ENCODE results near the gene EXTL2. TPM values are rescaled to one million over a fixed set of nuclear protein-coding genes. Genes with fewer than 3 reads are reported as not detected.
"Not testable (repeated sequence)": the region's sequence is repeated elsewhere in the genome, so short reads cannot be mapped to it uniquely, and the experiment has no call there.

Gene EXTL2
- polyA plus RNA-seq, 1 donor, result 24.3 TPM

GRCh38 chr1:100862591-100862990 lies 32.1 kb downstream of the EXTL2 start:
- no peaks in the 10 kb centered on the region for H3K9me3 ChIP-seq (ENCODE audit: control insufficient read depth, low read depth, low read length)

GRCh38 chr1:100861379-100861778 lies 33.3 kb downstream of the EXTL2 start:
- no peak for DNase-seq
- no peaks in the 10 kb centered on the region for H3K4me1 ChIP-seq (ENCODE audit: control insufficient read depth, insufficient read depth, low read length)
- no CpG with 5 or more reads among the region's 1 CpG for WGBS (ENCODE audit: insufficient coverage, low lambda C conversion rate)
- H3K27me3 ChIP-seq (ENCODE audit: control insufficient read depth, insufficient read depth, low read length), result no peaks in the 10 kb centered on the region
- no peak overlapping the region for H3K27ac ChIP-seq (ENCODE audit: low read length)
- H3K36me3 ChIP-seq (ENCODE audit: control insufficient read depth, insufficient read depth, low read length), result no peaks in the 10 kb centered on the region
- H3K9me3 ChIP-seq (ENCODE audit: control insufficient read depth, low read depth, low read length), result no peaks in the 10 kb centered on the region
- H3K4me3 ChIP-seq (ENCODE audit: low read length), result no peak overlapping the region

More at GRCh38 chr1:100862591-100862990, 32.1 kb downstream of the EXTL2 start:
- Histone ChIP-seq H3K4me3 (ENCODE audit: low read length) (no peak overlapping the region), H3K4me1 (ENCODE audit: control insufficient read depth, insufficient read depth, low read length) (no peaks in the 10 kb centered on the region), H3K27ac (ENCODE audit: low read length) (no peak overlapping the region), H3K36me3 (ENCODE audit: control insufficient read depth, insufficient read depth, low read length) (no peaks in the 10 kb centered on the region), H3K27me3 (ENCODE audit: control insufficient read depth, insufficient read depth, low read length) (no peaks in the 10 kb centered on the region)
- DNase-seq, result no peak
- 83% methylated on average over 2 of the region's 2 CpGs for WGBS (ENCODE audit: insufficient coverage, low lambda C conversion rate)

GRCh38 chr1:100860397-100860991 lies 34.1 kb downstream of the EXTL2 start:
- Histone ChIP-seq H3K4me1 (ENCODE audit: control insufficient read depth, insufficient read depth, low read length) (no peaks in the 10 kb centered on the region), H3K4me3 (ENCODE audit: low read length) (no peak overlapping the region), H3K27ac (ENCODE audit: low read length) (no peak overlapping the region), H3K9me3 (ENCODE audit: control insufficient read depth, low read depth, low read length) (no peaks in the 10 kb centered on the region), H3K36me3 (ENCODE audit: control insufficient read depth, insufficient read depth, low read length) (no peaks in the 10 kb centered on the region), H3K27me3 (ENCODE audit: control insufficient read depth, insufficient read depth, low read length) (no peaks in the 10 kb centered on the region)
- DNase-seq, result no peak
- no CpG with 5 or more reads among the region's 3 CpGs for WGBS (ENCODE audit: insufficient coverage, low lambda C conversion rate)

- H3K4me1 ChIP-seq (ENCODE audit: control insufficient read depth, insufficient read depth, low read length); H3K27ac ChIP-seq (ENCODE audit: low read length); H3K36me3 ChIP-seq (ENCODE audit: control insufficient read depth, insufficient read depth, low read length); H3K9me3 ChIP-seq (ENCODE audit: control insufficient read depth, low read depth, low read length); H3K27me3 ChIP-seq (ENCODE audit: control insufficient read depth, insufficient read depth, low read length); H3K4me3 ChIP-seq (ENCODE audit: low read length); DNase-seq: not testable (repeated sequence)
Measured at GRCh38 chr1:100855116-100855515, 39.5 kb downstream of the EXTL2 start.

- H3K36me3 ChIP-seq (ENCODE audit: control insufficient read depth, insufficient read depth, low read length), result no peaks in the 10 kb centered on the region
- no peaks in the 10 kb centered on the region for H3K4me1 ChIP-seq (ENCODE audit: control insufficient read depth, insufficient read depth, low read length)
- no CpG with 5 or more reads among the region's 3 CpGs for WGBS (ENCODE audit: insufficient coverage, low lambda C conversion rate)
- no peak for DNase-seq
- H3K27me3 ChIP-seq (ENCODE audit: control insufficient read depth, insufficient read depth, low read length), result peaks cover 5% of the 10 kb centered on the region
- H3K4me3 ChIP-seq (ENCODE audit: low read length), result no peak overlapping the region
- H3K9me3 ChIP-seq (ENCODE audit: control insufficient read depth, low read depth, low read length), result no peaks in the 10 kb centered on the region
- H3K27ac ChIP-seq (ENCODE audit: low read length), result no peak overlapping the region
Measured at GRCh38 chr1:100852976-100853375, 41.7 kb downstream of the EXTL2 start.

- Histone ChIP-seq H3K27ac (ENCODE audit: low read length) (no peak overlapping the region), H3K4me3 (ENCODE audit: low read length) (no peak overlapping the region), H3K36me3 (ENCODE audit: control insufficient read depth, insufficient read depth, low read length) (no peaks in the 10 kb centered on the region), H3K9me3 (ENCODE audit: control insufficient read depth, low read depth, low read length) (no peaks in the 10 kb centered on the region), H3K27me3 (ENCODE audit: control insufficient read depth, insufficient read depth, low read length) (peaks cover 5% of the 10 kb centered on the region), H3K4me1 (ENCODE audit: control insufficient read depth, insufficient read depth, low read length) (no peaks in the 10 kb centered on the region)
- WGBS (ENCODE audit: insufficient coverage, low lambda C conversion rate), result 79% methylated on average over 2 of the region's 5 CpGs
- no peak for DNase-seq
Measured at GRCh38 chr1:100851726-100852125, 42.9 kb downstream of the EXTL2 start.

GRCh38 chr1:100847361-100848082 lies 47.1 kb downstream of the EXTL2 start:
- WGBS (ENCODE audit: insufficient coverage, low lambda C conversion rate), result 30% methylated on average over 2 of the region's 2 CpGs
- Histone ChIP-seq H3K27ac (ENCODE audit: low read length) (no peak overlapping the region), H3K36me3 (ENCODE audit: control insufficient read depth, insufficient read depth, low read length) (no peaks in the 10 kb centered on the region), H3K27me3 (ENCODE audit: control insufficient read depth, insufficient read depth, low read length) (peaks cover 5% of the 10 kb centered on the region), H3K4me3 (ENCODE audit: low read length) (no peak overlapping the region), H3K9me3 (ENCODE audit: control insufficient read depth, low read depth, low read length) (no peaks in the 10 kb centered on the region), H3K4me1 (ENCODE audit: control insufficient read depth, insufficient read depth, low read length) (no peaks in the 10 kb centered on the region)
- peak in 1 of 2 donors; percentile 8 for DNase-seq

GRCh38 chr1:100843160-100843559 lies 51.5 kb downstream of the EXTL2 start:
- not testable (repeated sequence) for H3K36me3 ChIP-seq (ENCODE audit: control insufficient read depth, insufficient read depth, low read length); H3K9me3 ChIP-seq (ENCODE audit: control insufficient read depth, low read depth, low read length); DNase-seq; H3K4me3 ChIP-seq (ENCODE audit: low read length); H3K27me3 ChIP-seq (ENCODE audit: control insufficient read depth, insufficient read depth, low read length); H3K27ac ChIP-seq (ENCODE audit: low read length); H3K4me1 ChIP-seq (ENCODE audit: control insufficient read depth, insufficient read depth, low read length)
- 100% methylated on average over 2 of the region's 2 CpGs for WGBS (ENCODE audit: insufficient coverage, low lambda C conversion rate)

GRCh38 chr1:100835866-100836842 lies 58.5 kb downstream of the EXTL2 start:
- no peaks in the 10 kb centered on the region for H3K27me3 ChIP-seq (ENCODE audit: control insufficient read depth, insufficient read depth, low read length)
- no peak overlapping the region for H3K27ac ChIP-seq (ENCODE audit: low read length)
- no peak overlapping the region for H3K4me3 ChIP-seq (ENCODE audit: low read length)
- no peaks in the 10 kb centered on the region for H3K4me1 ChIP-seq (ENCODE audit: control insufficient read depth, insufficient read depth, low read length)
- no peaks in the 10 kb centered on the region for H3K9me3 ChIP-seq (ENCODE audit: control insufficient read depth, low read depth, low read length)
- WGBS (ENCODE audit: insufficient coverage, low lambda C conversion rate), result 91% methylated on average over 4 of the region's 9 CpGs
- no peaks in the 10 kb centered on the region for H3K36me3 ChIP-seq (ENCODE audit: control insufficient read depth, insufficient read depth, low read length)
- DNase-seq, result no peak

Measured in large intestine (tissue), 3 donors.